IMR-90 (cell line): ENCODE data around the gene CCDC180. TPM values are rescaled to one million over a fixed set of nuclear protein-coding genes. Genes with fewer than 3 reads are reported as not detected.

Source experiments
- ATAC-seq: fragments of 200-7000 bp; cut with Tn5 transposase; 2 replicates; pipeline ENCODE4 v1.9.1; 2020; ENCODE audit warnings: low read depth, mild to moderate bottlenecking, moderate library complexity
- BruUV-seq: library from RNA; stranded (reverse); fragments of 400-500 nt; replicated peaks from 2 replicates; lab custom pipeline; 2021; lab: Mats Ljungman, UMichigan
- CTCF ChIA-PET: fragments of 300-600 bp; formaldehyde crosslinking; extraction: SDS; loops from one replicate; lab custom pipeline; 2021; ENCODE audit warnings: antibody characterized with exemption; lab: Yijun Ruan, JAX
- POLR2A ChIA-PET: fragments of 300-600 bp; sonication (Branson Sonifier 250); formaldehyde crosslinking; loops from one replicate; lab custom pipeline; 2022; ENCODE audit warnings: antibody characterized with exemption; ENCODE audit not compliant: unreplicated experiment; lab: Charles Lee
- DNase-seq: peaks from one replicate; pipeline ENCODE4 v3.0.0; 2013
- H2AFZ ChIP-seq: replicated peaks from 2 replicates; pipeline ENCODE3; 2013; ENCODE audit warnings: low read length, mild to moderate bottlenecking; ENCODE audit not compliant: poor library complexity
- H2AK5ac ChIP-seq: 2 replicates; pipeline ENCODE4 v1.6.1; 2013; ENCODE audit warnings: low read depth, low read length, inconsistent platforms
- H2AK9ac ChIP-seq: replicated peaks from 2 replicates; pipeline ENCODE3; 2013; ENCODE audit warnings: mild to moderate bottlenecking, low read depth, low read length, moderate library complexity; ENCODE audit not compliant: poor library complexity
- H2BK120ac ChIP-seq: 2 replicates; pipeline ENCODE4 v1.6.1; 2013; ENCODE audit warnings: low read depth, low read length, inconsistent platforms
- H2BK15ac ChIP-seq: 3 replicates; pipeline ENCODE4 v1.6.1; 2013; ENCODE audit warnings: low read depth, low read length, inconsistent platforms
- H2BK20ac ChIP-seq: 2 replicates; pipeline ENCODE4 v1.6.1; 2013; ENCODE audit warnings: low read depth, mild to moderate bottlenecking, inconsistent platforms, low read length, moderate library complexity
- H2BK5ac ChIP-seq: 2 replicates; pipeline ENCODE4 v1.6.1; 2013; ENCODE audit warnings: mild to moderate bottlenecking, low read depth, low read length, inconsistent platforms; ENCODE audit not compliant: poor library complexity, severe bottlenecking
- H3K14ac ChIP-seq: replicated peaks from 2 replicates; pipeline ENCODE4 v1.6.1; 2013; ENCODE audit warnings: low read depth, low read length, inconsistent platforms
- H3K18ac ChIP-seq: 2 replicates; pipeline ENCODE4 v1.6.1; 2013; ENCODE audit warnings: low read depth, low read length, control low read depth
- H3K23ac ChIP-seq: 2 replicates; pipeline ENCODE4 v1.6.1; 2013; ENCODE audit warnings: low read depth, low read length, inconsistent platforms
- H3K27ac ChIP-seq: 2 replicates; pipeline ENCODE4 v1.5.1; 2013; ENCODE audit warnings: mild to moderate bottlenecking, control low read depth, low read length; ENCODE audit not compliant: insufficient read depth
- H3K27me3 ChIP-seq: 2 replicates; pipeline ENCODE4 v1.6.1; 2013; ENCODE audit warnings: low read length; ENCODE audit not compliant: control insufficient read depth, insufficient read depth
- H3K36me3 ChIP-seq: 2 replicates; pipeline ENCODE4 v1.6.1; 2013; ENCODE audit warnings: low read length, mixed read lengths; ENCODE audit not compliant: control insufficient read depth, insufficient read depth
- H3K4ac ChIP-seq: 2 replicates; pipeline ENCODE4 v1.6.1; 2013; ENCODE audit warnings: low read depth, low read length, inconsistent platforms
- H3K4me1 ChIP-seq: 2 replicates; pipeline ENCODE4 v1.6.1; 2013; ENCODE audit warnings: low read length, mixed read lengths; ENCODE audit not compliant: control insufficient read depth, insufficient read depth
- H3K4me2 ChIP-seq: 2 replicates; pipeline ENCODE4 v1.6.1; 2013; ENCODE audit warnings: low read depth, mild to moderate bottlenecking, control low read depth, low read length, moderate library complexity
- H3K4me3 ChIP-seq: 2 replicates; pipeline ENCODE4 v1.5.1; 2013; ENCODE audit warnings: low read depth, mild to moderate bottlenecking, control low read depth, low read length, moderate library complexity; ENCODE audit not compliant: insufficient read depth
- H3K56ac ChIP-seq: 2 replicates; pipeline ENCODE4 v1.6.1; 2013; ENCODE audit warnings: low read length, inconsistent platforms; ENCODE audit not compliant: insufficient read depth; ENCODE audit errors: extremely low read depth
- H3K79me1 ChIP-seq, 2 experiments: 2 replicates each; pipeline ENCODE4 v1.6.1; 2013; ENCODE audit warnings: low read length in 2 of 2, inconsistent platforms in 1 of 2, low read depth in 1 of 2
- H3K9ac ChIP-seq: 2 replicates; pipeline ENCODE4 v1.6.1; 2013; ENCODE audit warnings: low read depth, low read length, control low read depth
- H3K9me1 ChIP-seq: 2 replicates; pipeline ENCODE4 v1.6.1; 2013; ENCODE audit warnings: low read length, inconsistent platforms; ENCODE audit not compliant: insufficient read depth
- H3K9me3 ChIP-seq: 2 replicates; pipeline ENCODE4 v1.6.1; 2013; ENCODE audit warnings: low read length; ENCODE audit not compliant: control insufficient read depth, insufficient read depth
- H4K20me1 ChIP-seq: 2 replicates; pipeline ENCODE4 v1.6.1; 2013; ENCODE audit warnings: low read length, inconsistent platforms; ENCODE audit not compliant: insufficient read depth
- H4K5ac ChIP-seq: 2 replicates; pipeline ENCODE4 v1.6.1; 2013; ENCODE audit warnings: mild to moderate bottlenecking, low read depth, low read length, control low read depth
- H4K8ac ChIP-seq, 2 experiments: 2 replicates each; pipeline ENCODE4 v1.6.1; 2013; ENCODE audit warnings: low read depth in 2 of 2, low read length in 2 of 2, control low read depth in 1 of 2, inconsistent platforms in 1 of 2
- H4K91ac ChIP-seq: 2 replicates; pipeline ENCODE4 v1.6.1; 2013; ENCODE audit warnings: low read depth, low read length, inconsistent platforms; ENCODE audit not compliant: insufficient read depth
- BHLHE40 ChIP-seq: fragments of 150-350 bp; IDR thresholded peaks from 2 replicates; pipeline ENCODE4 v1.6.1; 2016; ENCODE audit warnings: mild to moderate bottlenecking, low read depth, low read length
- CEBPB ChIP-seq: IDR thresholded peaks from 2 replicates; pipeline ENCODE4 v1.6.1; 2012; ENCODE audit warnings: low read depth, low read length, improper control_type of control experiment
- CHD1 ChIP-seq: IDR thresholded peaks from 2 replicates; pipeline ENCODE4 v1.6.1; 2012; ENCODE audit warnings: low read depth, low read length, improper control_type of control experiment
- FOS ChIP-seq: fragments of 150-350 bp; IDR thresholded peaks from 2 replicates; pipeline ENCODE4 v1.6.1; 2016; ENCODE audit warnings: low read depth, low read length
- MAFK ChIP-seq: IDR thresholded peaks from 2 replicates; pipeline ENCODE4 v1.6.1; 2012; ENCODE audit warnings: low read depth, low read length, improper control_type of control experiment
- MAZ ChIP-seq: IDR thresholded peaks from 2 replicates; pipeline ENCODE4 v1.6.1; 2012; ENCODE audit warnings: low read depth, mild to moderate bottlenecking, low read length, improper control_type of control experiment, moderate library complexity, borderline replicate concordance
- MXI1 ChIP-seq: IDR thresholded peaks from 2 replicates; pipeline ENCODE4 v1.6.1; 2012; ENCODE audit warnings: low read depth, mild to moderate bottlenecking, low read length, moderate library complexity, borderline replicate concordance
- NFE2L2 ChIP-seq: fragments of 150-350 bp; IDR thresholded peaks from 2 replicates; pipeline ENCODE4 v1.6.1; 2016; ENCODE audit warnings: low read depth, mild to moderate bottlenecking, low read length
- POLR2A ChIP-seq: IDR thresholded peaks from 2 replicates; pipeline ENCODE4 v1.6.1; 2012; ENCODE audit warnings: mild to moderate bottlenecking, low read depth, low read length
- RAD21 ChIP-seq: IDR thresholded peaks from 2 replicates; pipeline ENCODE4 v1.6.1; 2012; ENCODE audit warnings: low read length, improper control_type of control experiment
- RCOR1 ChIP-seq: IDR thresholded peaks from 2 replicates; pipeline ENCODE4 v1.6.1; 2012; ENCODE audit warnings: mild to moderate bottlenecking, low read length, improper control_type of control experiment; ENCODE audit not compliant: insufficient replicate concordance
- RFX5 ChIP-seq: IDR thresholded peaks from 2 replicates; pipeline ENCODE4 v1.8.0; 2012; ENCODE audit warnings: low read depth, mild to moderate bottlenecking, low read length, moderate library complexity
- SMC3 ChIP-seq: fragments of 150-350 bp; IDR thresholded peaks from 2 replicates; pipeline ENCODE4 v1.6.1; 2016; ENCODE audit warnings: low read depth, mild to moderate bottlenecking, antibody characterized with exemption, low read length, moderate library complexity
- WGBS, 2 experiments: methylation state at CpG; one replicate each; pipeline versions ENCODE4 v1.1.5 to v1.1.7; 2013; ENCODE audit warnings: missing lambda C conversion rate in 2 of 2; ENCODE audit not compliant: insufficient read length in 1 of 2; ENCODE audit errors: extremely low coverage in 2 of 2; 5-methylcytosine and 5-hydroxymethylcytosine counted together
- dilution Hi-C: fragments of 300-500 bp; cut with HindIII; formaldehyde crosslinking; loops from one replicate; pipeline ENCODE4 v1.14.3; 2018; ENCODE audit warnings: low sequenced_read_pairs; ENCODE audit not compliant: unreplicated experiment
- in situ Hi-C: fragments of 300-500 bp; cut with MboI; formaldehyde crosslinking; loops from 3 replicates; pipeline ENCODE4 v1.14.3; 2019; ENCODE audit warnings: low sequenced_read_pairs, inconsistent platforms, mixed read lengths
- intact Hi-C: fragments of 100-400 bp; cut with micrococcal nuclease; formaldehyde crosslinking; loops from 2 replicates; pipeline ENCODE4 v1.10.0; 2022
- polyA plus RNA-seq, 3 experiments: library from polyadenylated mRNA; depleted of rRNA; stranded (reverse); fragments of >200 nt; gene quantifications; 2 replicates each; pipeline ENCODE4 v1.2.3, GENCODE V29; 2012; ENCODE audit warnings: low replicate concordance in 1 of 3
- total RNA-seq: library from RNA; depleted of rRNA; stranded (reverse); fragments of >200 nt; gene quantifications from 2 replicates; pipeline ENCODE4 v1.2.3, GENCODE V29; 2012
- TF ChIP-seq, protein P1 (sequence below): fragments of 150-350 bp; IDR thresholded peaks from 2 replicates; pipeline ENCODE4 v1.6.1; 2017; ENCODE audit warnings: mild to moderate bottlenecking, antibody characterized with exemption, low read length, low read depth
- TF ChIP-seq, protein P2 (sequence below): conservative IDR thresholded peaks from 2 replicates; pipeline ENCODE4 v1.5.1; 2012; ENCODE audit warnings: mild to moderate bottlenecking, low read depth, low read length, improper control_type of control experiment
- TF ChIP-seq, protein P3 (sequence below): fragments of 150-350 bp; IDR thresholded peaks from 2 replicates; pipeline ENCODE4 v1.6.1; 2016; ENCODE audit warnings: low read depth, mild to moderate bottlenecking, low read length, moderate library complexity, borderline replicate concordance

The CCDC180 gene
- total and polyA plus RNA-seq, 2 of the 4 experiments (the other 2 are of a cell fraction): 0.24 to 0.90 TPM

DNA sequence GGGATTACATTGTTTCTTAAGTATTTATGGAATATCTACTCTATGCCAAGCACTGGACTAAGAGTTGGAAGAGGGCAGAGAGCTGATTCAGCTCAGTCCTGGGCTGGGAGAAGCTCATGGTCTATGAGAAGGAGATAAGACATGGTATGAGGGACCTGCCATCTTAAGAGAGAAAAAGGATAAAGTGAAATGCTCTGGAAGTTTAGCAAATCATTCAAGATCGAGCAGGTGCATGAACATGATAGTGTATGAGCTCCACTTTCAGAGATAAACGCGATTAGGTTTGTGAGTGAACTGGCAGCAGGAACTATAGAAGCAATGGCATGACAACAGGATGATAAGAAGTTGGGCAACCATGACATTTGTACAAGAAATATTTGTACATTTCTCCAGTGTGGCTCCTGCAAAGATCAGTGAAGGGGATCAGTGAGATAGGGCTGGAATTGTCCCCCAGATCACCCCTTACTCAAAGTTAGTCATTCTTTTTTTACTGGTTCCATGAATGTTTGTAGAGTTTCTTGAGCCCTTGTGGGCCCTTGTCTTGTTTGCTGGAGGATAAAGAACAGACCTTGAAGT is 26.6 kb upstream of the CCDC180 start:
- Histone ChIP-seq H4K20me1 (no peaks in the 10 kb centered on the region), H3K4me2 (no peak overlapping the region), H3K27me3 (no peaks in the 10 kb centered on the region), H3K36me3 (0 out of 2 replicates have a peak, but pooled peaks cover 2% of the 10 kb centered on the region), H3K9ac (no peak overlapping the region), H2AK9ac (no peak overlapping the region), H4K8ac (no peak overlapping the region), H2BK15ac (no peak overlapping the region), H3K23ac (no peak overlapping the region), H2AFZ (no peak overlapping the region), H2BK20ac (no peak overlapping the region), H2BK5ac (no peak overlapping the region), H3K4ac (no peak overlapping the region), H3K4me3 (no peak overlapping the region), H3K79me1 (no peaks in the 10 kb centered on the region), H3K14ac (no peak overlapping the region), H4K5ac (no peak overlapping the region), H3K9me3 (no peaks in the 10 kb centered on the region), H2BK120ac (no peak overlapping the region), H4K91ac (no peak overlapping the region), H3K9me1 (no peaks in the 10 kb centered on the region), H3K4me1 (no peaks in the 10 kb centered on the region), H3K27ac (no peak overlapping the region), H3K56ac (no peak overlapping the region), H2AK5ac (no peak overlapping the region), H3K18ac (no peak overlapping the region)
- 33% methylated on average over 1 of the region's 3 CpGs; no CpG with 5 or more reads in 1 of the 2 experiments for WGBS, 2 experiments
- POLR2A ChIA-PET: no interaction called here
- dilution Hi-C loops: no loop called here
- in situ Hi-C loops: no loop called here
- TF ChIP-seq, protein P1, sequence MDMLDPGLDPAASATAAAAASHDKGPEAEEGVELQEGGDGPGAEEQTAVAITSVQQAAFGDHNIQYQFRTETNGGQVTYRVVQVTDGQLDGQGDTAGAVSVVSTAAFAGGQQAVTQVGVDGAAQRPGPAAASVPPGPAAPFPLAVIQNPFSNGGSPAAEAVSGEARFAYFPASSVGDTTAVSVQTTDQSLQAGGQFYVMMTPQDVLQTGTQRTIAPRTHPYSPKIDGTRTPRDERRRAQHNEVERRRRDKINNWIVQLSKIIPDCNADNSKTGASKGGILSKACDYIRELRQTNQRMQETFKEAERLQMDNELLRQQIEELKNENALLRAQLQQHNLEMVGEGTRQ: no peak
- no peak for TF ChIP-seq CEBPB
- TF ChIP-seq MXI1: no peak
- TF ChIP-seq RFX5: no peak
- no peak for TF ChIP-seq RCOR1
- TF ChIP-seq NFE2L2: no peak
- no peak for TF ChIP-seq POLR2A
- no peak for TF ChIP-seq RAD21
- no peak for TF ChIP-seq CHD1
- TF ChIP-seq MAZ: no peak
- no peak for TF ChIP-seq MAFK
- TF ChIP-seq, protein P2, sequence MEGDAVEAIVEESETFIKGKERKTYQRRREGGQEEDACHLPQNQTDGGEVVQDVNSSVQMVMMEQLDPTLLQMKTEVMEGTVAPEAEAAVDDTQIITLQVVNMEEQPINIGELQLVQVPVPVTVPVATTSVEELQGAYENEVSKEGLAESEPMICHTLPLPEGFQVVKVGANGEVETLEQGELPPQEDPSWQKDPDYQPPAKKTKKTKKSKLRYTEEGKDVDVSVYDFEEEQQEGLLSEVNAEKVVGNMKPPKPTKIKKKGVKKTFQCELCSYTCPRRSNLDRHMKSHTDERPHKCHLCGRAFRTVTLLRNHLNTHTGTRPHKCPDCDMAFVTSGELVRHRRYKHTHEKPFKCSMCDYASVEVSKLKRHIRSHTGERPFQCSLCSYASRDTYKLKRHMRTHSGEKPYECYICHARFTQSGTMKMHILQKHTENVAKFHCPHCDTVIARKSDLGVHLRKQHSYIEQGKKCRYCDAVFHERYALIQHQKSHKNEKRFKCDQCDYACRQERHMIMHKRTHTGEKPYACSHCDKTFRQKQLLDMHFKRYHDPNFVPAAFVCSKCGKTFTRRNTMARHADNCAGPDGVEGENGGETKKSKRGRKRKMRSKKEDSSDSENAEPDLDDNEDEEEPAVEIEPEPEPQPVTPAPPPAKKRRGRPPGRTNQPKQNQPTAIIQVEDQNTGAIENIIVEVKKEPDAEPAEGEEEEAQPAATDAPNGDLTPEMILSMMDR: no peak
- TF ChIP-seq, protein P3, sequence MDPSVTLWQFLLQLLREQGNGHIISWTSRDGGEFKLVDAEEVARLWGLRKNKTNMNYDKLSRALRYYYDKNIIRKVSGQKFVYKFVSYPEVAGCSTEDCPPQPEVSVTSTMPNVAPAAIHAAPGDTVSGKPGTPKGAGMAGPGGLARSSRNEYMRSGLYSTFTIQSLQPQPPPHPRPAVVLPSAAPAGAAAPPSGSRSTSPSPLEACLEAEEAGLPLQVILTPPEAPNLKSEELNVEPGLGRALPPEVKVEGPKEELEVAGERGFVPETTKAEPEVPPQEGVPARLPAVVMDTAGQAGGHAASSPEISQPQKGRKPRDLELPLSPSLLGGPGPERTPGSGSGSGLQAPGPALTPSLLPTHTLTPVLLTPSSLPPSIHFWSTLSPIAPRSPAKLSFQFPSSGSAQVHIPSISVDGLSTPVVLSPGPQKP: no peak
- TF ChIP-seq BHLHE40: no peak
- TF ChIP-seq FOS: no peak
- TF ChIP-seq SMC3: no peak
- DNase-seq (no peak), ATAC-seq (no peak)
- CTCF ChIA-PET: no interaction called here
- intact Hi-C loops: no loop called here
- BruUV-seq: no TSS peak
